Stimulated activated naive CD4-positive, alpha-beta T cell treated with Interleukin-2 at 50 U/mL for 16 hours (primary cell): ENCODE data around the gene TOMM40.

Experiments
- DNase-seq: peaks from one replicate; lab custom pipeline; 2025; lab: John Stamatoyannopoulos, UW

TOMM40 gene

DNA sequence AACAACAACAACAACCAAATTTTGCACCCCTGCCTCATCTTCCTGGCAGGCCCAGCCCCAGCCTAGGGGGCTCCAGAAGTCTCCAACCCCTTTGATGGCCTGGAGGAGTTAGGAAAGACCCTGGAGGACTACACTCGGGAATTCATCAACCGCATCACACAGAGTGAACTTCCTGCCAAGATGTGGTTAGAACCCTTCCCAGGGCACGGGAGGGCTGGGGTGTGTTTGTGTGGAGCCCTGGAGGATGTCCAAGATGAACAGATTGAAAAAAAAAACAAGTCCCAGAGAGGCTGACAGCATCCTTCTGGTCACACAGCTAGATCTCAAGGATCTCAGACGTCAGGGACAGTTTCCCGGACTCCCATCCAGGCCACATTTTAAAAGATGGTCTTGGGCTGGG lies 36.7 kb downstream of the TOMM40 start:
- DNase-seq, result no peak

DNA sequence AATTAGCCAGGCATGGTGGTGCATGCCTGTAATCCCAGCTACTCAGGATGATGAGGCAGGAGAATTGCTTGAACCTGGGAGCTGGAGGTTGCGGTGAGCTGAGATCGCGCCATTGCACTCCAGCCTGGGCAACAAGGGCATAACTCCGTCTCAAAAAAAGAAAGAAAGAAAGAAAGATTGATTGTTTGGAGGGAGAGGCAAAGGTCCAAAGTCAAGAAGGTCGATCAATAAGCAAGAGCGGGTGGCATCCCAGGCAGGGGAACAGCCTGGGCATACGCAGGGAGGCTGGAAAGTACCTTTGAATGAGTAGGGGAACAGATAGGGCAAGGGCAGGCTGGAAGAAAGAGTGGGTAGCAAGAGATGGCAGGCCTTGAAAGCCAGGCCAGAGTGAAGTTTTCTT lies 39.0 kb downstream of the TOMM40 start:
- no peak for DNase-seq

DNA sequence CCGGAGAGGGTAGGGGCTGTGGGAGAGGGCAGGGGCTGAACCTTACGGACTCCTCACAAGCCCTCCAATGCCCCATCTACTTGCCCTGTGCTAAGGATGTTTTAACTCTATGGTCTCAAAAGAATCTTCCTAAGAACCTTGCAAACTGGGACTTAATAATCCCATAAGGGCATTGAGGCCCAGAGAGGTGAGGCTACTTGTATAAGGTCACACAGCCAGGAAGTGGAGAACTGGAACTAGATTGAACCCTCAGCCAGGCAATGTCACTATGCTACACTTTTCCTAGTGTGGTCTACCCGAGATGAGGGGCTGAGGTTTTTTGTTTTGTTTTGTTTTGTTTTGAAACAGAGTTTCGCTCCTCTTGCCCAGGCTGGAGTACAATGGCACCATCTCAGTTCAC lies 40.5 kb downstream of the TOMM40 start:
- DNase-seq, result no peak

DNA sequence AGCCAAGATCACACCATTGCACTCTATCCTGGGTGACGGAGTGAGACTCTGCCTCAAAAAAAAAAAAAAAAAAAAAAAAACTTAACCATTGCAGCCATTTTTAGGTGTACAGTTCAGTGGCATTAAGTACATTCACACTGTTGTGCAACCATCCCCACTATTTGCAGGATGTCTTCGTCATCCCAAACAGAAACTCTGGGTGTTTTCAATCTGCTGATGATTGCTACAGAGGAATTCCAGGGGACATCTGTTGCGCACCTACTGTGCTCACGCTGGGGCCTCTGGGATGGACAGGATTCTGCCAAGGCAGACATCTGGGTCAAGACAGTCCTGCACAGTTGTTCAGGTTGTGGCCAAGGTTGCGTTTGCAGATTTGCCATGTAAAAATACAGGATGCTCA lies 48.6 kb downstream of the TOMM40 start:
- no peak for DNase-seq

DNA sequence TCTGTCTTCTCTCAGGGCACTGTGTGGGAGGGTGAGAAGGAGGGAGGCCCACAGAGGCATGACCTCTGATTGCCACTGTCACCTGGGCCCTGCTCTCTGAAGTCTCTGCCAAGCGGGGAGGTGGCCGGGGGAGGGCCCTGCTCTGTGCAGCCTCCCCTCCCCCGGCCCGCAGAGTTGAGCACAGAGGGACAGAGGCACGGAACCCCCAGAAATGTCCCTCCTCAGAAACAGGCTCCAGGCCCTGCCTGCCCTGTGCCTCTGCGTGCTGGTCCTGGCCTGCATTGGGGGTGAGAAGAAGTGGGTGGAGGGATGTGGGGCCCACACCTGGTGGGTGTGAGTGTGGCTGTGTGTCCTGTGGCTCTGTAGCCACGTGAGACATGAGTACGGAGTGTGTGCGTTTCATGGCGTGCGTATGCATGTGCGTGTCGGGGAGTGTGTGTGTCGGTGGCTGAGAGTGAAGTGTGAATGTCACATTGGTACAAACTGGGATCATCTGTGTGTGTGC lies 51.1 kb downstream of the TOMM40 start, which contains the start of gene APOC4:
APOC4 (plus strand) TSS at position 171 of the 505 bp plus-strand sequence; CDS start at position 212, 41 bp downstream.
- no peak for DNase-seq

DNA sequence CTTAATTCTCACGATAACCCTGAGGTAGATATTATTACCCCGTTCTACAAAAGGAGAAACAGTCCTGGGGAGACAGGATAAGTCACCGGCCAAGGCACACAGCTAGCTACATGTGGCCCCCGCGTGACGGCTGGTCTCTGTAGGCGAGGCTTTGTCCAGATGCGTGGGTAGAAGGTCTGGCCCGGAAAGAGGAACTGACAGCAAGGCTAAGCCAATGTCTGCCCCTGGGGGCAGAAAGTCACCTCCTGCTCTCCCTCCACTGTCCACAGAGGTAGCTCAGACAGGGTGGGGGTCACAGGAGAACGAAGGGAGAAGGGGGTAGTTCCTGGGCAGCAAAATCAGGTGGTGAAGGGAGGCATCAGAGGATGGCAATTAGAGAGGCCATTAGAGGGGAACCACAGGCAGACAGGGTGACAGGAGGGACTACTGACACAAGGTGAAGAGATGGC lies 52.8 kb downstream of the TOMM40 start:
- no peak for DNase-seq

DNA sequence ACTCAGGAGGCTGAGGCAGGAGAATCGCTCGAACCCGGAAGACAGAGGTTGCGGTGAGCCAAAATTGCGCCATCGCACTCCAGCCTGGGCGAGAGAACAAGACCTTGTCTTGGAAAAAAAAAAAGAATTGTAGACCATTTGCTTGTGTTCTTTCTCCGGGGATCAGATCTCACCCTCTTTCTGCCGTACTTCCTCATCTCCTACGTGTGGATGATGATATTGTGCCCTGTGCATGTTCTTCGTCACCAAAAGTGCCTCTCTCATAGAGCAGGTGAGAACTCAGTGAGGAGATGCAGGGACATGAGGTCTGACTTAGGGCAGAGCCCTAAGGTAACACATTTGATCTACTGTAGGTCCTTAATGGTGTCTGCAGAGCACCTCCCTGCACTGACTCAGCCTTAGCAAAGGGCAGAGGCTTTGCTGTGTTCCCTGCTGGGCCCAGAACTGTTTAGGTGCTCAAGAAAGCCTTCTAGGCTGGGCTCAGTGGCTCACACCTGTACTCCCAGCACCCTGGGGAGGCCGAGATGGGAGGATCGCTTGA lies 56.1 kb downstream of the TOMM40 start:
- no peak for DNase-seq

DNA sequence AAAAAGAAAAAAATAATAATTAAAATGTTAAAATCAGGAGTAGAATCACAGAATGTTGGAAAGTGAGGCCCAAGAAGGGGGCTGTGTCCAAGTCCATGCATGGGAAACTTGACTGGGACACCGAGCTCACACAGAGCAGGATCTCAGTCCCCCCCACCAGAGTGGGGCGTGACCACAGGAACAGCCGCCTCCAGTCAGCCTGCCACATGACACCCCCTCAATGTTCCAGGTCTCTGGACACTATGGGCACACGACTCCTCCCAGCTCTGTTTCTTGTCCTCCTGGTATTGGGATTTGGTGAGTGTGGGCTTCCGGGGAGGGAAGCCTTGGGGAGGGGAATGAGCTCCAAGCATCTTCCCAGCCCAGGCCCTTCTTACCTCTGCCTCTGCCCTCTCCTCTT lies 57.2 kb downstream of the TOMM40 start:
- no peak for DNase-seq

DNA sequence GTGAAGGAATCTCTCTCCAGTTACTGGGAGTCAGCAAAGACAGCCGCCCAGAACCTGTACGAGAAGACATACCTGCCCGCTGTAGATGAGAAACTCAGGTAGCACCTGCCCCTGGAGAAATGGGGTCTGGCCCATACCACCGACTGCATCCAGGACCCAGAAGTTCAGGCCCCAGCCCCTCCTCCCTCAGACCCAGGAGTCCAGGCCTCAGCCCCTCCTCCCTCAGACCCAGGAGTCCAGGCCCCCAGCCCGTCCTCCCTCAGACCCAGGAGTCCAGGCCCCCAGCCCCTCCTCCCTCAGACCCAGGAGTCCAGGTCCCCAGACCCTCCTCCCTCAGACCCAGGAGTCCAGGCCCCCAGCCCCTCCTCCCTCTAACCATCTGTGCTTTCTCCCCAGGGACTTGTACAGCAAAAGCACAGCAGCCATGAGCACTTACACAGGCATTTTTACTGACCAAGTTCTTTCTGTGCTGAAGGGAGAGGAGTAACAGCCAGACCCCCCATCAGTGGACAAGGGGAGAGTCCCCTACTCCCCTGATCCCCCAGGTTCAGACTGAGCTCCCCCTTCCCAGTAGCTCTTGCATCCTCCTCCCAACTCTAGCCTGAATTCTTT lies 57.8 kb downstream of the TOMM40 start:
- DNase-seq, result no peak

DNA sequence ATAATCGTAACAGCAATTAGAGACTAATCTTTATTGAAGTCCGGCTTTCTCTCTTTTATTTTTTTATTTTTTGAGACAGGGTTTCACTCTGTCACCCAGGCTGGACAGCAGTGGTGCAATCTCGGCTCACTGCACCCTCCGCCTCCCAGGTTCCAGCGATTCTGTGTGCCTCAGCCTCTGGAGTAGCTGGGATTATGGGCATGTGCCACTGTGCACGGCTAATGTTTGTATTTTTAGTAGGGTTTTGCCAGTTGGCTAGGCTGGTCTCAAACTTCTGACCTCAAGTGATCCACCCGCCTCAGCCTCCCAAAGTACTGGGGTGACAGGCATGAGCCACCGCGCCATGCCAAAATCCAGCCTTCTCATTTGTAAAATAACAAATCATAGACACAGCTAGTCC lies 58.5 kb downstream of the TOMM40 start:
- no peak for DNase-seq

DNA sequence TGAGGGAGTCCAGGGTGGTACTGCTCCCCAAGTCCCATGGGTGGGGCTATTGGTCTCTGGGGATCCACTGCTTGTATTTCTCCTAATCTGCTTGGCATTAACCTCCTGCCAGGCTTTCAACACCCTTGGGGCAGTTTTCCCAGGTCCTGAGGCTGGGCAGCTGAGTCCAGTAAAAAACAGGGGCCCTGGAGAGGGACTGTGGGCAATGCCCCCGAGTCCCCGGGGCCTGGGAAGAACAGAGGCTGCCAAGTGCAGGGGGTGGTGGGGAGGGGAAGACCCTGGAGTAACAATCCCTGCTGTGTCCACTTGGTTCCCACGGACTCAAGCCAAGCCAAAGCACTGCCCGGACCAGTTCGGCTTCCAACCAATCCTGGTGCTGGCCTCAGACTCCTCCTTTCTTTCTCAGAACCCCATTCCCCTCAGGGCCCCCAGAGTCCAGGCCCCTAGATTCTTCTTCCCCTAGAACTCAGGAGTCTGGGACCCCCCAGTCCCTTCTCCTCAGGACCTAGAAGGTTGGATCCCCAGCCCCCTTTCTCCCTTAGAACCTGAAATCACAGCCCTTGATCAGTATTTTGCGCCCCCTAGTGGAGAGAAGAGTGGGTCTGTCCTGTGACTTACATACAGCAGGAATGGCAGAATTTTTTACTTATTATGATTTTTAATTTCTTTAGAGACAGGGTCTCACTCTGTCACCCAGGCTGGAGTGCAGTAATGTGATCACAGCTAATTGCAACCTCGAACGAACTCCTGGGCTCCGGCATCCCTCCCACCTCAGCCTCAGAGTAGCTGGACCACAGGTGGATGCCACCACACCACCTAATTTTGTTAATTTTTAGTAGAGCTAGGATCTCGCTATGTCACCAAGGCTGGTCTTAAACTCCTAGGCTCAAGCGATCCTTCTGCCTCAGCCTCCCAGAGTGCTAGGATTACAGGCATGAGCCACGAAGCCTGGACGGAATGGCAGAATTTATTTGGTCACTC lies 60.4 kb downstream of the TOMM40 start:
- DNase-seq, result peak; percentile 37
